GM21825 (cell line): Measurements from ENCODE around the gene SIL1.
"Not testable (repeated sequence)": the region's sequence is repeated elsewhere in the genome, so short reads cannot be mapped to it uniquely, and the experiment has no call there.

ENCODE experiments used
- ATAC-seq: cut with Tn5 transposase; IDR thresholded peaks from one replicate; pipeline ENCODE4 v1.9.1; 2021; ENCODE audit warnings: mild to moderate bottlenecking, moderate library complexity; ENCODE audit not compliant: unreplicated experiment

SIL1 gene

GRCh38 chr5:139197710-139198669, at the start of gene SIL1:
SIL1 (minus strand) TSS chr5:139198368; CDS start chr5:139127843, 70,525 bp downstream.
- ATAC-seq = peak; percentile 96

DNA sequence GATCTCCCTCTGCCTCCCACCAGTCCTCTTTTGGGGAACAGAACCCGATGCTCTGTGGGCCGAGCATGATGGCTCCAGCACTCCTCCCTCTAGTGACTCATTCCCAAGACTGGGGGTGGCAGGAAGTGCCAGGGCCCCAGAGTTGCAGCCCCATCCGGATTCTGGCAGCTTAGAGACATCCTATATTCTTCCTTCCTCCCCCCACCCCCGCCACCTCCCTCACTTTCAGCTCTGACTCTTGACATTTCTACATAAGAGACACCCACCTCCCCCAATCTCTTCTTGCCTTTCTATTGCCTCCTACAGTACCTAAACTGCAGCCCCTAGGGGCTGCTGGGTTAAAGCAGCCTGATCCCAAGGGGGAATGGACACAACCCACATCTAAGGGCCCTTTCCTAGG, 48.2 kb upstream of the SIL1 start:
- no peak for ATAC-seq

DNA sequence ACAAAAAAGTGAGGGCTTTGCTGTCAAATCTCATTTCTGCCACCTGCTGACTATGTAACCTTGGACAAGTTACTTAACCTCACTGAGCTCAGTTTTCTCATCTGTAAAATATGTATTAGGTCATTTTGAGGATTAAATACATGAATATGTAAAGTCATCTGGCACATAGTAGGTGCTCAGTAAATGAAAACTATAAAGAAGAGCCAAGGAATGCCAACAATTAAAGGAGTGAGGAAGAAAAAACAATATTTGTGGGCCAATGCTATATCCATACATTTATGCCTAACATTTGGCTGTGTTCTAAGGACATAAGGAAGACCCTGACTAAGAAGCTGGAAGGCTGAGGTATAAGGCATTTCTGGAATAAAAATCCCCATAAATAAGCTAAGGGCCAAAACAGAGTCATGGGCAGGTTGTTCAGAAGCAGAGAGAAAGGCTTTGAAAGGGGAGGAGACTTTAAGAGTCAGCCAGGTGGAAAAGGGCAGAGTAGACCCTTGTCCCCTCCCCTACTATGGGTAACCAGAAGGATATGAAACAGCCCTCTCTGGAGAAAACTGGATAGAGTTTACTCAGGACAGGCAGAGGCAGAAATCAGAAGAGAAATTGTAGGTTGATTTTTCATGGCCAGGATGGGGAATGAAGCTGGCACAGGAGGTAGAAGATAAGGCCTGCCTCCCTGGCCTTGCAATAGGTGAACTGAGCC, 47.6 kb upstream of the SIL1 start:
- no peak for ATAC-seq

DNA sequence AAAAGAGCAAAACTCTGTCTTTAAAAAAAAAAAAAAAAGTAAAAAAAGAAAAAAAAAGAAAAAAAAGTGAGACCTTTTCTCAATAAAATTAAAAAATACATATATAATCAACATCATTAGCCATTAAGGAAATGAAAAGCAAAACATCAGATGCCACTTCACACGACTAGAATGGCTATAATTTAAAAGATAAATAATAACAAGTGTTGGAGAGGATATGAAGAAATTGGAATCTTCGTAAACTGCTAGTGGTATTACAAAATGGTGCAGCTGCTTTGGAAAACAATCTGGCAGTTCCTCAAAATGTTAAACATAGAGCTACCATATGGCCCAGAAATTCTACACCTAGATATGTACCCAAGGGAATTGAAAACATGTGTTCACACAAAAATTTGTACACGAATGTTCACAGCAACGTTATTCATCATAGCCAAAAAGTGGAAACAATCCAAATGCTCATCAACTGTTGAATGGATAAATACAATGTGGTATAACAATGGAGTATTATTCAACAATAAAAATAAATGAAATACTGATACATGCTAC, 45.3 kb upstream of the SIL1 start:
- no peak for ATAC-seq

DNA sequence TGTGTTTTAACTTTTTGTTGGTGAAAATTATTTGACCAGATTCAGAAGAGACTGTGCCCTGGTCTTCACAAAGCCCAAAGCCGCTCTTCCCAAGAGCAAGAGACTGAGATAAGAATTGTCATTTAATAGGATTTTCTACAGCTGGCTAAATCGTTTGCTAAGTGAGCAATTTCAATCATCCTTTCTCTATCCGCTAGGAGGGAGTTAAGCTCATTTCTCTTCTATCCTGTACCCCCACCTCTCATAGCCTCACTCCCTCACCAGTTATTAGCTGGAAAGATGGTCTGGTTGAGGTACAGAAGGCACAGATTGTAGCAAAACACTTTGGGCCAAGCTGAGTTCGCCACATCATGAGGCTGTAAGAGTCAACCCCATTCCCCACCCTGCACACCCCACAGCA, 43.0 kb upstream of the SIL1 start:
- no peak for ATAC-seq

DNA sequence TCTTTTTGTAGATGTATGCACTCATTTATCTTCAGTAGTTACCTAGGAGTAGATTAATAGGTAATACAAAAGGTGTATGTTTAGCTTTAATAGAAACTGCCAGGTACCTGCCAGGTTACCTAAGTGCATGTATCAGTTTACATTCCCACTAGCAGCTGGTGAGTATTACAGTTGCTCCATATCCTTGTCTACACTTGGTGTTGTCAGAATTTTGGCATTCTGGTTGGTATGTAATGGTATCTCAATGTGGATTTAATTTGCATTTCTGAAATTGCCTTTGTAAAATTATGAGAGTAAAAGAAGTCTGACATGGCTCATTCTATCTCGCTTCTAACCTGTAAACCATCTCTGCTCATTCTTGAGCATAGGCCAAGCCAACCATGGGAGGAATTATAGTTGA, 38.3 kb upstream of the SIL1 start:
- ATAC-seq = no peak

DNA sequence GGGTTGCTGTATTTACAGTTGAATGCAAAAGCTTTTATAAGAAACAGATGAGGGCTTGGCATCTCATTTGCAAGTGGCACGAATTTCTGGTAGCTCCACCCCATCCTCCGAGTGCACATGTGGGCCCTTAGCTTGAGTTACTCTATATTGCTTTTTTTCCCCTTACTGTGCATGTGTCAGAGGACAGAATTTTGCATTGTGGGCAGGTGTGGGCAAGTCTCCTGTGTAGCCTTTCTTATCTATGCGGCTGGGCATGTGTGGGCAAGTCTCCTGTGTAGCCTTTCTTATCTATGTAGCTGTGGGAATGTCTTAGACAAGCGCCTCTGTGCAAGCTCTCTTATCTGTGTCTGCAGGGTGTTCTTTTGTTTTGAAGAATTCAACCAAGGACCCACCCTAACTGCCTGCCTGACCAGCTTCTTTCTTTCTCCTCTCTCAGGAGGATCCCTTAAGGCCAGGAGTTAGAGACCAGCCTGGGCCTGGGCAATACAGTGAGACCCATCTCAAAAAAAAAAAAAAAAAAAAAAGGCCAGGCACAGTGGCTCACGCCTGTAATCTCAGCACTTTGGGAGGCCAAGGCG, 34.1 kb upstream of the SIL1 start:
- ATAC-seq = no peak

- ATAC-seq = no peak
Observed at GRCh38 chr5:139228201-139228803, 30.1 kb upstream of the SIL1 start.

DNA sequence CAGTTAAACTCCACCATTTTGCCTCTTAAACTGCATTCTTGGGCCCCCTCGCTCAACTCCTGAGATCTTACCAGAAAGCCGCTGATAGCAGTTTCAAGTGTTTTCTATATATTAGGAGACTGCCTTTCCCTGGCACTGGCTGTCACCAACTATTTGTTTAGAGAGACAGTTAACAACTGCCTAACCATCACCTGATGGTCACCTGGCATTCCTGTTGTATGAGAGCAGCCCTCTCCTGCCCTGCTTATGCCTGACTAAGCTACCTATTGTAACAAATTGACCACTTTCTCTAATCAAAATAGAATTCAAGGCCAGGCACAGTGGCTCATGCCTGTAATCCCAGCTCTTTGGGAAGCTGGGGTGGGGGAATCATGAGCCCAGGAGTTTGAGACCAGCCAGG, 28.0 kb upstream of the SIL1 start:
- ATAC-seq = no peak

DNA sequence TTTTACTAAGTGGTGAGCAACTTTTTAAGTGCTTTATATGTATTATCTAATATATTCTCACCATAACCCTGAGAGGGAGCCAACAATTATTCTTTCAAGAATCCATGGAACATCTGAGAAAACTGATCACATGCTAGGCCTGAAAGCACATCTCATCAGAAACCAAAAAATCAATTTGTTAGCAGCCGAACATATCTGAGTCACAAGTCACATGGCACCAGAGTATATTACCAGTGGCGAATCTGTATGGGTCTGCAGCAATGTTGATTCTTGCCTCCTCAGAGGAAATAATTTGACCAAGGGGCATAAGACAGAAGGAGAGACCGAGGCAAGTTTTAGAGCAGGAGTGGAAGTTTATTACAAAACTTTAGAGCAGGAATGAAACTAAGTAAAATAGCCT, 25.3 kb upstream of the SIL1 start:
- no peak for ATAC-seq

DNA sequence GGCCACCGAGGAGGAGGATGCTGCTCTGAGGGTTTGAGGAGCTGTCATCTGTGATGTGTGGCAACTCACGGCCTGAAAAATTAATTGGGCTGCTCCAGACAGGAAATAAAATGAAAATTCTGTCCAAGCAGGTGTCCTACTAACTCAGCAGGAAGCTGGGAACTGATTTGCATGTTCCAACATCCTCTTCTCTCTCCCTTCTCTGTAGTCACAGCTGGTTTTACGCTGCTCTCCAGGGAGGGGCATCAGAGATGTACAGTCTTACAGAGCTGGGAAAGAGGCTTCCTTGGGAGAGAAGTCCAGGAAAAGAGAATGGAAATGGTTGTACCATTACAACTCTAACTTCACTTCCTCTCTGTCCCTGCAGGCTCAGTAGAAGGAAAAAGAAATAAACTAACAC, 24.2 kb upstream of the SIL1 start:
- no peak for ATAC-seq

DNA sequence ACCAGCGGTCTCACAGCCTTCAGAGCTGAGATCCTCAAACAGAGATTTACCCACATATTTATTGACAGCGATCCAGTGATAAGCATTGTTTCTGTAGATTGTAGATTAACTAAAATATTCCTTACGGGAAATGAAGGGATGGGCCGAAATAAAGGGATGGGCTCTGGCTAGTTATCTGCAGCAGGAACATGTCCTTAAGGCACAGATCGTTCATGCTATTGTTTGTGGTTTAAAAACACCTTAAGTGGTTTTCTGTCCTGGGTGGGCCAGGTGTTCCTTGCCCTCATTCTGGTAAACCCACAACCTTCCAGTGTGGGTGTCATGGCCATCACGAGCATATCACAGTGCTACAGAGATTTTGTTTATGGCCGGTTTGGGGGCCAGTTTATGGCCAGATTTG, 19.9 kb upstream of the SIL1 start:
- not testable (repeated sequence) for ATAC-seq

- ATAC-seq = no peak
Observed at GRCh38 chr5:139215107-139215975, 17.2 kb upstream of the SIL1 start.

DNA sequence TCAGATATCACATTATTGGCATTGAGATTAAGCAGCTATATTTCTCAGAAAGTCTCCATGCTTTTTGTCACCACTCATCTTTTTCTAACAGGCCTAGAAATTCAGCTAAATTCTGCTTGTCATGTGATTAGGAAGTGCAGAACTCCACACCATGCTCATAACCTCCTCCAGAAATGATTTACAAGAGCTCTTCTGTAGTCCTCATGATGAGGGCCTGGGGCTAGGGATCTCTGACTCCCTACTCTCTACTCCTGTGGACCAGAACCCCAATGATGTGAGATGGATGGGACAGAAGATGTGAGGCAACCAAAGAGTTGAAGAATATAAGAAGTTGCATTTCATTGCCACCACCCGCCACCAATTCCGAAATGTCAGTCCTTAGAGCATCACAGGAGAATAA, 16.5 kb upstream of the SIL1 start:
- ATAC-seq = no peak

DNA sequence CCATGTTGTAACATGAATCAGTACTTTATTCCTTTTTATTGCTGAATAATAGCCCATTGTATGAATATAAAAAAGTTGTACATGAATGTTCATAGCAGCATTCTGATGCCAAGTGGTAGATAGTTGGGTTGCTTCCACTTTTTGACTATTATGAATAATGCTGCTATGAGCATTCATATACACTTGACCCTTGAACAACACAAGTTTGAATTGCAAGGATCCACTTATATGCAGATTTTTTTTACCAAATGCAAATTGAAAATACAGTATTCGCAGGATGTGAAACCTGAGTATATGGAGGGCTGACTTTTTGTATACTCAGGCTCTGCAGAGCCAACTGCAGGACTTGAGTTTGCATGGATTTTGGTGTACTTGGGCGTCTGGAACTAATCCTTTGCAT, 14.7 kb upstream of the SIL1 start:
- ATAC-seq = no peak

DNA sequence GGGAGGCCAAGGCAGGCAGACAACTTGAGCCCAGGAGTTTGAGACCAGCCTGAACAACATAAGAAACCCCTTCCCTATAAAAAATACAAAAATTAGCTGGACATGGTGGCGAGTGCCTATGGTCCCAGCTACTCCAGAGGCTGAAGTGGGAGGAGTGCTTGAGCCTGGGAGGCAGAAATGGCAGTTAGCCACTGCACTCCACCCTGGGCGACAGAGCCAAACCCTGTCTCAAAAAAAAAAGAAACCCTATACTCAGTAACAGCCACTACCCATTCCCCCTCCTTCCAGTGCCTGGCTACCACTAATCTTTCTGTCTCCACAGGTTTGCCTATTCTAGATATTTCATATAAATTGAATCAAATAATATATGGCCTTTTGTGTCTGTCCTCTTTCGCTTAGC, 14.3 kb upstream of the SIL1 start:
- no peak for ATAC-seq

DNA sequence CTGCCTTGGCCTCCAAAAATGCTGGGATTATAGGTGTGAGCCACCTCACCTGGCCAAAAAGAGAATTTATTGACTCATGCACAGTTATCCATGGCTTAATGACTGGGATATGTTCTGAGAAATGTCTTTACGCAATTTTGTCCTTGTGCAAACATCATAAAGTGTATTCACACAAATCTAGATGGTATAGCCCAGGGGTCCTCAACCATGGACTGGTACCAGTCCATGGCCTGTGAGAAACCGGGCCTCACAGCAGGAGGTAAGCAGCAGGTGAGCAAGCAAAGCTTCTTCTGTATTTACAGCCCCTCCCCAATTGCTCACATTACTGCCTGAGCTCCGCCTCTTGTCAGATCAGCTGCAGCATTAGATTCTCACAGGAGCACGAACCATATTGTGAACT, 12.4 kb upstream of the SIL1 start:
- ATAC-seq = no peak

GRCh38 chr5:139207297-139208000, 9.3 kb upstream of the SIL1 start:
- no peak for ATAC-seq

DNA sequence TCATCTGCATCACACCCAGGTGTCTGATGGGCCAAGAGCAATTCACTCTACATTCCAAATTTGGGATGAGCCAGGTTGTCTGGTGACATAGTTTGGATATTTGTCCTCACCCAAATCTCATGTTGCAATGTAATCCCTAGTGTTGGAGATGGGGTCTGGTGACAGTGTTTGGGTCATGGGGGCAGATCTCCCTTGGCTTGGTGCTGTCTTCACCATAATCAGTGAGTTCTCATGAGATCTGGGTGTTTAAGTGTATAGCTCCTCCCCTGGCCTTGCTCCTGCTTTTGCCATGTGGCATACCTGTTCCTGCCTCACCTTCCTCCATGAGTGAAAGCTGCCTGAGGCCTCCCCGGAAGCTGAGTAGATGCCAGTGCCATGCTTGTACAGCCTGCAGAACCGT, 7.4 kb upstream of the SIL1 start:
- ATAC-seq = no peak

- no peak for ATAC-seq
Observed at GRCh38 chr5:139205124-139205523, 7.0 kb upstream of the SIL1 start.
